H9 (cell line): Measurements from ENCODE around the gene SMG7. TPM values are rescaled to one million over a fixed set of nuclear protein-coding genes. Genes with fewer than 3 reads are reported as not detected.

Source experiments
- DNase-seq: peaks from one replicate; pipeline ENCODE4 v3.0.0-alpha.2; 2017
- H2AFZ ChIP-seq: one replicate; pipeline ENCODE4 v1.6.1; 2013; ENCODE audit warnings: mild to moderate bottlenecking, low read length, control low read depth, moderate library complexity
- H2AK5ac ChIP-seq: 2 replicates; pipeline ENCODE4 v1.6.1; 2013; ENCODE audit warnings: low read length, control low read depth, mixed read lengths; ENCODE audit not compliant: insufficient read length
- H2BK120ac ChIP-seq: one replicate; pipeline ENCODE4 v1.6.1; 2013; ENCODE audit warnings: low read depth, mild to moderate bottlenecking, low read length, control low read depth, inconsistent platforms; ENCODE audit not compliant: poor library complexity, severe bottlenecking
- H2BK12ac ChIP-seq: 2 replicates; pipeline ENCODE4 v1.6.1; 2013; ENCODE audit warnings: low read length, control low read depth, mixed read lengths, low read depth; ENCODE audit not compliant: insufficient read length
- H2BK15ac ChIP-seq: 2 replicates; pipeline ENCODE4 v1.6.1; 2013; ENCODE audit warnings: low read depth, low read length, control low read depth
- H2BK20ac ChIP-seq: one replicate; pipeline ENCODE4 v1.6.1; 2013; ENCODE audit warnings: low read depth, mild to moderate bottlenecking, low read length, control low read depth, inconsistent platforms; ENCODE audit not compliant: poor library complexity, severe bottlenecking
- H2BK5ac ChIP-seq: 2 replicates; pipeline ENCODE4 v1.6.1; 2013; ENCODE audit warnings: low read length, control low read depth, mixed read lengths; ENCODE audit not compliant: insufficient read length
- H3K14ac ChIP-seq: 2 replicates; pipeline ENCODE4 v1.6.1; 2013; ENCODE audit warnings: low read length, control low read depth; ENCODE audit not compliant: insufficient read depth
- H3K18ac ChIP-seq: 2 replicates; pipeline ENCODE4 v1.6.1; 2013; ENCODE audit warnings: low read depth, mild to moderate bottlenecking, mixed read lengths, low read length, control low read depth; ENCODE audit not compliant: insufficient read length
- H3K23ac ChIP-seq: 2 replicates; pipeline ENCODE4 v1.6.1; 2013; ENCODE audit warnings: low read length, control low read depth, mixed read lengths, low read depth; ENCODE audit not compliant: insufficient read length
- H3K23me2 ChIP-seq: 2 replicates; pipeline ENCODE4 v1.6.1; 2013; ENCODE audit warnings: low read depth, mild to moderate bottlenecking, mixed read lengths, low read length, control low read depth; ENCODE audit not compliant: insufficient read length, poor library complexity, severe bottlenecking
- H3K27ac ChIP-seq: 2 replicates; pipeline ENCODE4 v1.5.1; 2013; ENCODE audit warnings: low read length, control low read depth, mixed read lengths, low read depth; ENCODE audit not compliant: insufficient read length
- H3K27me3 ChIP-seq: 2 replicates; pipeline ENCODE4 v1.6.1; 2013; ENCODE audit warnings: low read length, control low read depth, inconsistent platforms; ENCODE audit not compliant: insufficient read depth
- H3K4ac ChIP-seq: 2 replicates; pipeline ENCODE4 v1.6.1; 2013; ENCODE audit warnings: low read depth, mild to moderate bottlenecking, control low read depth, inconsistent platforms, low read length, moderate library complexity
- H3K4me1 ChIP-seq: 2 replicates; pipeline ENCODE4 v1.6.1; 2013; ENCODE audit warnings: low read length, control low read depth, inconsistent platforms; ENCODE audit not compliant: insufficient read depth
- H3K4me2 ChIP-seq: 2 replicates; pipeline ENCODE4 v1.6.1; 2013; ENCODE audit warnings: low read length, control low read depth, mixed read lengths; ENCODE audit not compliant: insufficient read length, insufficient read depth
- H3K56ac ChIP-seq: 2 replicates; pipeline ENCODE4 v1.6.1; 2013; ENCODE audit warnings: low read depth, mild to moderate bottlenecking, mixed read lengths, low read length, control low read depth; ENCODE audit not compliant: insufficient read length
- H3K79me1 ChIP-seq: 2 replicates; pipeline ENCODE4 v1.6.1; 2013; ENCODE audit warnings: low read depth, mild to moderate bottlenecking, moderate library complexity, low read length, control low read depth, inconsistent platforms; ENCODE audit not compliant: insufficient read depth, poor library complexity, severe bottlenecking
- H3K79me2 ChIP-seq: 2 replicates; pipeline ENCODE4 v1.6.1; 2013; ENCODE audit warnings: low read length, control low read depth, inconsistent platforms; ENCODE audit not compliant: insufficient read depth
- H3K9ac ChIP-seq: 2 replicates; pipeline ENCODE4 v1.6.1; 2013; ENCODE audit warnings: low read length, control low read depth, mixed read lengths; ENCODE audit not compliant: insufficient read length; ENCODE audit errors: extremely low read depth
- H3K9me3 ChIP-seq: one replicate; pipeline ENCODE4 v1.6.1; 2013; ENCODE audit warnings: low read depth, low read length, inconsistent platforms; ENCODE audit not compliant: control insufficient read depth
- H3T11ph ChIP-seq: one replicate; pipeline ENCODE4 v1.6.1; 2013; ENCODE audit warnings: mild to moderate bottlenecking, low read length, control low read depth, inconsistent platforms
- H4K20me1 ChIP-seq: one replicate; pipeline ENCODE4 v1.6.1; 2013; ENCODE audit not compliant: control insufficient read depth, insufficient read length, insufficient read depth
- H4K5ac ChIP-seq: 2 replicates; pipeline ENCODE4 v1.6.1; 2013; ENCODE audit warnings: low read depth, mild to moderate bottlenecking, mixed read lengths, low read length, control low read depth; ENCODE audit not compliant: insufficient read length
- H4K8ac ChIP-seq: replicated peaks from 2 replicates; pipeline ENCODE4 v1.6.1; 2013; ENCODE audit warnings: low read length, control low read depth, mixed read lengths, low read depth; ENCODE audit not compliant: insufficient read length
- H4K91ac ChIP-seq: 2 replicates; pipeline ENCODE4 v1.6.1; 2013; ENCODE audit warnings: low read depth, mild to moderate bottlenecking, moderate library complexity, mixed read lengths, low read length, control low read depth; ENCODE audit not compliant: insufficient read length
- H3K27ac Mint-ChIP-seq, 3 experiments: 2 replicates in 2 of 3; 3 replicates in 1 of 3; pipeline ENCODE4 v1.8.0; 2020 to 2021; ENCODE audit warnings: mixed read lengths in 3 of 3, mild to moderate bottlenecking in 1 of 3, moderate library complexity in 1 of 3
- H3K27me3 Mint-ChIP-seq: 2 replicates; pipeline ENCODE4 v1.8.0; 2021; ENCODE audit warnings: low read depth, mild to moderate bottlenecking, moderate library complexity, mixed read lengths
- H3K36me3 Mint-ChIP-seq, 3 experiments: 2 replicates in 2 of 3; 3 replicates in 1 of 3; pipeline ENCODE4 v1.8.0; 2020 to 2021; ENCODE audit warnings: low read depth in 3 of 3, mixed read lengths in 3 of 3; ENCODE audit not compliant: insufficient read depth in 1 of 3
- H3K4me1 Mint-ChIP-seq, 2 experiments: 2 replicates each; pipeline ENCODE4 v1.8.0; 2020; ENCODE audit warnings: mixed read lengths in 2 of 2
- H3K4me3 Mint-ChIP-seq, 2 experiments: 2 replicates in 1 of 2; 3 replicates in 1 of 2; pipeline ENCODE4 v1.8.0; 2020 to 2021; ENCODE audit warnings: mild to moderate bottlenecking in 2 of 2, mixed read lengths in 2 of 2, moderate library complexity in 1 of 2
- H3K9me3 Mint-ChIP-seq, 2 experiments: 2 replicates in 1 of 2; 3 replicates in 1 of 2; pipeline ENCODE4 v1.8.0; 2020; ENCODE audit warnings: mild to moderate bottlenecking in 2 of 2, mixed read lengths in 2 of 2, moderate library complexity in 1 of 2
- CTCF ChIP-seq: fragments of 200-600 bp; sonication (generic); conservative IDR thresholded peaks from 3 replicates; pipeline ENCODE4 v1.8.0; 2021; ENCODE audit warnings: antibody characterized with exemption, mild to moderate bottlenecking
- WGBS: extraction: QIAGEN DNeasy Blood & Tissue Kit; methylation state at CpG from one replicate; pipeline ENCODE4 v1.1.7; 2013; ENCODE audit warnings: missing lambda C conversion rate, low lambda C conversion rate, mixed read lengths; ENCODE audit not compliant: insufficient read length; ENCODE audit errors: extremely low coverage; 5-methylcytosine and 5-hydroxymethylcytosine counted together
- total RNA-seq: library from RNA; stranded (reverse); gene quantifications from 2 replicates; pipeline ENCODE4 v1.2.1, GENCODE V29; 2021

Gene SMG7
- total RNA-seq, 1 experiment from 2014 or later = 77.0 TPM

GRCh38 chr1:183567584-183567983 lies 95.3 kb downstream of the SMG7 start:
- no peak overlapping the region for H4K5ac ChIP-seq
- H3K18ac ChIP-seq = no peak overlapping the region
- no peak overlapping the region for H2BK5ac ChIP-seq
- H2BK120ac ChIP-seq = no peak overlapping the region
- no peaks in the 10 kb centered on the region for H3K79me1 ChIP-seq
- no peaks in the 10 kb centered on the region for H3K9me3 ChIP-seq
- H3K14ac ChIP-seq = no peak overlapping the region
- H2BK12ac ChIP-seq = no peak overlapping the region
- no peak for DNase-seq
- no peak overlapping the region for H3K4me2 ChIP-seq
- H2BK20ac ChIP-seq = no peak overlapping the region
- H4K20me1 ChIP-seq = no peaks in the 10 kb centered on the region
- H3K56ac ChIP-seq = no peak overlapping the region
- H3K27me3 ChIP-seq = no peaks in the 10 kb centered on the region
- no peaks in the 10 kb centered on the region for H3K27me3 Mint-ChIP-seq
- H3K9ac ChIP-seq = no peak overlapping the region
- no peak overlapping the region for H3K4ac ChIP-seq
- no peak overlapping the region for H4K8ac ChIP-seq
- no peak overlapping the region for H4K91ac ChIP-seq
- TF ChIP-seq CTCF = no peak
- H2AK5ac ChIP-seq = no peak overlapping the region
- no peak overlapping the region for H3K27ac ChIP-seq
- H3T11ph ChIP-seq = no peak overlapping the region
- H2AFZ ChIP-seq = no peak overlapping the region
- no peaks in the 10 kb centered on the region for H3K79me2 ChIP-seq
- no peaks in the 10 kb centered on the region for H3K23me2 ChIP-seq
- no peak overlapping the region for H3K23ac ChIP-seq
- H3K36me3 Mint-ChIP-seq = no peaks in the 10 kb centered on the region; a peak in 1 of 7 replicates
- H3K4me3 Mint-ChIP-seq = no peak overlapping the region
- H3K4me1 Mint-ChIP-seq = no peaks in the 10 kb centered on the region
- WGBS = no CpG with 5 or more reads among the region's 5 CpGs
- no peaks in the 10 kb centered on the region for H3K4me1 ChIP-seq
- no peak overlapping the region; a peak in 1 of 7 replicates for H3K27ac Mint-ChIP-seq
- H2BK15ac ChIP-seq = no peak overlapping the region
- no peaks in the 10 kb centered on the region; a peak in 1 of 5 replicates for H3K9me3 Mint-ChIP-seq
